Endodermal cell (in vitro differentiated cells): Measurements from ENCODE around the gene FAM200B. TPM values are rescaled to one million over a fixed set of nuclear protein-coding genes. Genes with fewer than 3 reads are reported as not detected.

Experiments used
- DNase-seq: peaks from one replicate; pipeline ENCODE4 v3.0.0-alpha.2; 2017
- H3K27ac ChIP-seq: 2 replicates; pipeline ENCODE4 v1.5.1; 2013; ENCODE audit warnings: mild to moderate bottlenecking, low read depth, low read length, moderate library complexity
- H3K27me3 ChIP-seq: 2 replicates; pipeline ENCODE4 v1.6.1; 2013; ENCODE audit warnings: mild to moderate bottlenecking, low read length, moderate library complexity; ENCODE audit not compliant: insufficient read depth, control insufficient read depth, poor library complexity, severe bottlenecking
- H3K36me3 ChIP-seq: 2 replicates; pipeline ENCODE4 v1.7.0; 2013; ENCODE audit warnings: mild to moderate bottlenecking, low read length, moderate library complexity; ENCODE audit not compliant: control insufficient read depth, insufficient read depth
- H3K4me1 ChIP-seq: one replicate; pipeline ENCODE4 v1.7.0; 2013; ENCODE audit warnings: low read length; ENCODE audit not compliant: control insufficient read depth, insufficient read depth
- H3K4me3 ChIP-seq: 2 replicates; pipeline ENCODE4 v1.5.1; 2013; ENCODE audit warnings: mild to moderate bottlenecking, low read length, moderate library complexity
- H3K9ac ChIP-seq: 2 replicates; pipeline ENCODE4 v1.6.1; 2013; ENCODE audit warnings: mild to moderate bottlenecking, low read length, moderate library complexity; ENCODE audit not compliant: poor library complexity, severe bottlenecking; ENCODE audit errors: extremely low read depth
- H3K9me3 ChIP-seq: 2 replicates; pipeline ENCODE4 v1.6.1; 2013; ENCODE audit warnings: mild to moderate bottlenecking, low read length, moderate library complexity; ENCODE audit not compliant: control insufficient read depth
- H3K27ac Mint-ChIP-seq: 2 replicates; pipeline ENCODE4 v1.8.0; 2020; ENCODE audit warnings: mixed read lengths
- H3K27me3 Mint-ChIP-seq: 2 replicates; pipeline ENCODE4 v1.8.0; 2021; ENCODE audit warnings: mild to moderate bottlenecking, mixed read lengths; ENCODE audit not compliant: insufficient read depth
- H3K36me3 Mint-ChIP-seq: 2 replicates; pipeline ENCODE4 v1.8.0; 2020; ENCODE audit warnings: low read depth, mixed read lengths
- H3K4me1 Mint-ChIP-seq: 2 replicates; pipeline ENCODE4 v1.8.0; 2020; ENCODE audit warnings: mixed read lengths
- H3K4me3 Mint-ChIP-seq: 2 replicates; pipeline ENCODE4 v1.8.0; 2020; ENCODE audit warnings: mild to moderate bottlenecking, moderate library complexity, mixed read lengths
- H3K9me3 Mint-ChIP-seq: 2 replicates; pipeline ENCODE4 v1.8.0; 2020; ENCODE audit warnings: mild to moderate bottlenecking, mixed read lengths
- CTCF ChIP-seq: fragments of 200-600 bp; sonication (generic); conservative IDR thresholded peaks from 2 replicates; pipeline ENCODE4 v1.5.0; 2021; ENCODE audit warnings: antibody characterized with exemption, mild to moderate bottlenecking
- WGBS, 2 experiments: methylation state at CpG; one replicate each; pipeline versions ENCODE4 v1.1.5 to v1.1.7; 2013; ENCODE audit warnings: missing lambda C conversion rate in 2 of 2, mixed read lengths in 1 of 2; ENCODE audit not compliant: insufficient coverage in 1 of 2, insufficient read length in 1 of 2; 5-methylcytosine and 5-hydroxymethylcytosine counted together
- total RNA-seq, 2 donors: library from RNA; stranded (reverse); fragmentation: NEBNext Ultra II Directional in 1 of 2; extraction: Animal tissue kit (Norgen Biotek cat#: 25700) in 1 of 2; gene quantifications; 2 replicates in 1 of 2; 3 replicates in 1 of 2; pipeline ENCODE4 v1.2.1, GENCODE V29; 2021

Gene FAM200B
- total RNA-seq, 2 donors from 2014 or later, result 18.1 to 27.8 TPM

DNA sequence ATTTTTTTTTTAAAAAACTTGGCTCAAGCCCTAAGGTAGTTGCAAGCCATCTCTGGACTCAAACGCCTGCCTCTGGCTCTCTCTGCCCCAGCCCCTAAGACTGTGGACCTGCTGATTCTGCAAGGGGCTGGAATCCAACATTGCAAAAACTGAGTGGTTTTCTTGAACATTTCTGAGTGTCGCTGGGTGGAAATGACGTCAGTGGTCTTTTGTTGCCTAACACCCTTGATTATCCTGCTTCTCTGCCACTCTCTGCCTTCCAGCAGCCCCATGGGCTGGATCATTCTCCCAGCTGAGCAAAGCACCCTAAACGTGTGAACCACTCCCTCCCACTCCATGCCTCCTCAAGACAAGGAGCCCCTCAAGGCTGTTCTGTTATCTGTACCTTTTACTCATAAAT is 37.9 kb downstream of the FAM200B start:
- no peak for TF ChIP-seq CTCF
- Histone ChIP-seq H3K27me3 (no peaks in the 10 kb centered on the region), H3K4me3 (no peak overlapping the region), H3K9me3 (no peaks in the 10 kb centered on the region), H3K9ac (no peak overlapping the region), H3K36me3 (no peaks in the 10 kb centered on the region), H3K4me1 (no peaks in the 10 kb centered on the region), H3K27ac (no peak overlapping the region)
- 79 to 86% methylated on average over 4 of the region's 4 CpGs for WGBS, 2 experiments
- no peak overlapping the region for H3K27ac Mint-ChIP-seq
- no peak overlapping the region for H3K4me3 Mint-ChIP-seq
- no peaks in the 10 kb centered on the region for H3K36me3 Mint-ChIP-seq
- H3K9me3 Mint-ChIP-seq, result no peaks in the 10 kb centered on the region
- DNase-seq, result no peak
- no peaks in the 10 kb centered on the region for H3K27me3 Mint-ChIP-seq
- no peaks in the 10 kb centered on the region for H3K4me1 Mint-ChIP-seq

DNA sequence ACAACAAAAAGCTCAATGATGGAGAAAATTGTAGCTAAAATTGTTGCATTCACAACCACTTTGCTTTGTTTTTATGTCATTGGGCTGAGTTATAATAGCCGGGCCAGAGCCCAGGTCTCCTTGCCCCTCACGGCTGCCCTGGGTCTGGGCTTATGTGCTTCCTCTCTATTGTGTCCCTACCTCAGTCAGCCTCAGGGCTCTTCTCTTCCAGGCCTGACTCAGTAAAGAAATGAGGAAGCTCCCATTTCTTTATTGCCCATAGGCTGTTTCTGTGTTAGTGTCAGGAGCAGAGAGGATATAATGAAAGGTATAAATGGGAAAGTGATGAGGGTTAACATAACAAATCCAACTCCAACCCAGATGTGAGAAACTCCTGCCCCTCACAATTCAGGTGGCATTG is 39.2 kb downstream of the FAM200B start:
- TF ChIP-seq CTCF, result no peak
- 67 to 86% methylated on average over 2 of the region's 2 CpGs for WGBS, 2 experiments

GRCh38 chr4:15725608-15726007 is 44.0 kb downstream of the FAM200B start:
- no peaks in the 10 kb centered on the region for H3K9me3 Mint-ChIP-seq
- H3K36me3 Mint-ChIP-seq, result no peaks in the 10 kb centered on the region
- no peaks in the 10 kb centered on the region for H3K27me3 Mint-ChIP-seq
- TF ChIP-seq CTCF, result no peak
- Histone ChIP-seq H3K36me3 (no peaks in the 10 kb centered on the region), H3K4me1 (no peaks in the 10 kb centered on the region), H3K27me3 (no peaks in the 10 kb centered on the region), H3K4me3 (no peak overlapping the region), H3K9me3 (no peaks in the 10 kb centered on the region), H3K9ac (no peak overlapping the region), H3K27ac (no peak overlapping the region)
- 80 to 91% methylated on average over 2 to 4 of the region's 4 CpGs for WGBS, 2 experiments
- H3K4me3 Mint-ChIP-seq, result no peak overlapping the region
- H3K4me1 Mint-ChIP-seq, result no peaks in the 10 kb centered on the region
- H3K27ac Mint-ChIP-seq, result no peak overlapping the region
- DNase-seq, result no peak

More for the DNA sequence above, 39.2 kb downstream of the FAM200B start:
- Mint-ChIP-seq H3K36me3 (no peaks in the 10 kb centered on the region), H3K9me3 (no peaks in the 10 kb centered on the region), H3K27ac (no peak overlapping the region), H3K27me3 (no peaks in the 10 kb centered on the region), H3K4me1 (no peaks in the 10 kb centered on the region), H3K4me3 (no peak overlapping the region)
- Histone ChIP-seq H3K9ac (no peak overlapping the region), H3K27me3 (no peaks in the 10 kb centered on the region), H3K4me3 (no peak overlapping the region), H3K9me3 (no peaks in the 10 kb centered on the region), H3K27ac (no peak overlapping the region), H3K36me3 (no peaks in the 10 kb centered on the region), H3K4me1 (no peaks in the 10 kb centered on the region)
- DNase-seq, result no peak
